Measurements from ENCODE around the gene MIS12. TPM values are rescaled to one million over a fixed set of nuclear protein-coding genes. Genes with fewer than 3 reads are reported as not detected.

MIS12 gene
- polyA plus RNA-seq, 2 of the 4 experiments (the other 2 are of a cell fraction), result 26.6 to 38.2 TPM

- WGBS (ENCODE audit: missing lambda C conversion rate), result 92% methylated on average over 1 of the region's 1 CpG
- no peak overlapping the region for H3K4me3 ChIP-seq
- TF ChIP-seq EP300 (IDR thresholded peaks at IDR 0.05) (no peak), RAD21 (conservative IDR thresholded peaks at IDR 0.05 in 1 of 2, IDR thresholded peaks at IDR 0.05 in 1 of 2) (0 out of 5 replicates have a peak, but pooled peaks of 1 of the 2 experiments have one; percentile 6), CTCF (IDR thresholded peaks at IDR 0.05) (no peak)
- H3K4me1 ChIP-seq, result peaks cover 15% of the 10 kb centered on the region
- ATAC-seq (0 out of 6 replicates have a peak, but pooled peaks of 1 of the 2 experiments have one; percentile 12), FAIRE-seq (no peak), DNase-seq (ENCODE audit: low read depth in 1 of 2, low spot score in 1 of 2) (no peak)
- ChIA-PET CTCF (interaction anchor here (0.8 to 1.4 kb wide), 2 partner anchors 13 to 63 kb away, joined by 3 read pairs; no protein-coding TSS in a partner anchor), POLR2A (no interaction called here)
- no peak overlapping the region for H3K27ac ChIP-seq
- H3K4me2 ChIP-seq, result no peak overlapping the region
- no peaks in the 10 kb centered on the region for H3K9me3 ChIP-seq
Observed at GRCh38 chr17:5522476-5522875, 36.1 kb downstream of the MIS12 start.

GRCh38 chr17:5523249-5523648 is 36.9 kb downstream of the MIS12 start:
- Histone ChIP-seq H3K4me3 (no peak overlapping the region), H3K27ac (no peak overlapping the region), H3K9me3 (no peaks in the 10 kb centered on the region), H3K4me1 (peaks cover 17% of the 10 kb centered on the region), H3K4me2 (no peak overlapping the region)
- no peak for ATAC-seq
- POLR2A ChIA-PET, result no interaction called here
- TF ChIP-seq ESRRA (IDR thresholded peaks at IDR 0.05; ENCODE audit: borderline replicate concordance, low read length), result no peak
- TF ChIP-seq KDM1A (IDR thresholded peaks at IDR 0.05; ENCODE audit: low read depth), result no peak
- no peak for TF ChIP-seq EHF (CRISPR knock-in tag; IDR thresholded peaks at IDR 0.05)
- CTCF ChIA-PET, result interaction anchor here (0.9 to 1.4 kb wide), 2 partner anchors 12 to 22 kb away, joined by 3 read pairs; no protein-coding TSS in a partner anchor
- FAIRE-seq, result no peak
- WGBS (ENCODE audit: missing lambda C conversion rate), result 66% methylated on average over 5 of the region's 5 CpGs
- no peak for DNase-seq (ENCODE audit: low read depth in 1 of 2, low spot score in 1 of 2)

GRCh38 chr17:5526821-5527598 is 40.6 kb downstream of the MIS12 start:
- CTCF ChIA-PET, result interaction anchor here (0.7 to 2.7 kb wide), 9 partner anchors 9 to 282 kb away, joined by 3 to 11 read pairs (median 3); partner anchors contain the start of gene C1QBP
- no peak for FAIRE-seq
- Histone ChIP-seq H3K4me2 (peak overlapping the region; percentile 49), H3K27ac (peak overlapping the region; percentile 41 to 68; a peak in 5 of 6 replicates), H3K4me3 (no peak overlapping the region), H3K4me1 (peaks cover 17% of the 10 kb centered on the region), H3K9me3 (no peaks in the 10 kb centered on the region)
- POLR2A ChIA-PET, result interaction anchor here (1.3 to 2.1 kb wide), 2 partner anchors 11 to 41 kb away, joined by 5 to 6 read pairs; partner anchors contain the start of genes DERL2 and MIS12
- peak; percentile 81 to 90 for DNase-seq (ENCODE audit: low read depth in 1 of 2, low spot score in 1 of 2)
- WGBS (ENCODE audit: missing lambda C conversion rate), result 52% methylated on average over 14 of the region's 14 CpGs
- TF ChIP-seq MAX (IDR thresholded peaks at IDR 0.05) (0 out of 2 replicates have a peak, but pooled peaks have one; percentile 25), FOSB (CRISPR knock-in tag; IDR thresholded peaks at IDR 0.05) (no peak), HOXB5 (CRISPR knock-in tag; IDR thresholded peaks at IDR 0.05) (peak; percentile 75; the same call in 1 of the 2 replicates), KDM5A (IDR thresholded peaks at IDR 0.05) (no peak), MAFK (IDR thresholded peaks at IDR 0.05; ENCODE audit: partially characterized antibody) (peak; percentile 26), SREBF2 (IDR thresholded peaks at IDR 0.05) (no peak), PBX3 (IDR thresholded peaks at IDR 0.05) (peak; percentile 62; the same call in 1 of the 2 replicates), FOSL2 (IDR thresholded peaks at IDR 0.05) (peak; percentile 26; the same call in 1 of the 2 replicates), FOSL2 (CRISPR knock-in tag; IDR thresholded peaks at IDR 0.05) (peak; percentile 87), JUNB (IDR thresholded peaks at IDR 0.05) (0 out of 2 replicates have a peak, but pooled peaks have one; percentile 22), USF2 (IDR thresholded peaks at IDR 0.05) (no peak), CTCF (IDR thresholded peaks at IDR 0.05) (no peak)
- peak; percentile 90 to 93 for ATAC-seq

Data from A549 (cell line).